ENCODE data around the gene AKAP17A.
A peak's percentile ranks its signal among the peaks of the same experiment; 100 is the strongest.
"Not testable (repeated sequence)": the region's sequence is repeated elsewhere in the genome, so short reads cannot be mapped to it uniquely, and the experiment has no call there.

Gene AKAP17A

GRCh38 chrX:1609311-1609710 lies 17.9 kb downstream of the AKAP17A start:
- no peak for DNase-seq (ENCODE audit: low spot score)

GRCh38 chrX:1609762-1610161 lies 18.4 kb downstream of the AKAP17A start:
- DNase-seq (ENCODE audit: low spot score) = no peak

GRCh38 chrX:1610166-1610565 lies 18.8 kb downstream of the AKAP17A start:
- no peak for DNase-seq (ENCODE audit: low spot score)

GRCh38 chrX:1610736-1611135 lies 19.3 kb downstream of the AKAP17A start:
- DNase-seq (ENCODE audit: low spot score) = no peak

GRCh38 chrX:1612641-1613286 lies 21.4 kb downstream of the AKAP17A start:
- no peak for DNase-seq (ENCODE audit: low spot score)

- no peak for DNase-seq (ENCODE audit: low spot score)
Measured at GRCh38 chrX:1614927-1615326, 23.5 kb downstream of the AKAP17A start, which contains the start of gene ASMT. Gene ASMT, plus strand, starts transcription at chrX:1615059. Its CDS starts 141 bp downstream, at chrX:1615200.

- no peak for DNase-seq (ENCODE audit: low spot score)
Measured at GRCh38 chrX:1618689-1619088, 27.3 kb downstream of the AKAP17A start.

- no peak for DNase-seq (ENCODE audit: low spot score)
Measured at GRCh38 chrX:1623691-1624090, 32.3 kb downstream of the AKAP17A start.

- not testable (repeated sequence) for DNase-seq (ENCODE audit: low spot score)
Measured at GRCh38 chrX:1624158-1624860, 32.9 kb downstream of the AKAP17A start.

- DNase-seq (ENCODE audit: low spot score) = not testable (repeated sequence)
Measured at GRCh38 chrX:1624861-1625215, 33.4 kb downstream of the AKAP17A start.

- no peak for DNase-seq (ENCODE audit: low spot score)
Measured at GRCh38 chrX:1629244-1629643, 37.8 kb downstream of the AKAP17A start.

- DNase-seq (ENCODE audit: low spot score) = no peak
Measured at GRCh38 chrX:1646009-1646408, 54.6 kb downstream of the AKAP17A start.

- DNase-seq (ENCODE audit: low spot score) = peak; percentile 17
Measured at GRCh38 chrX:1649621-1650020, 58.2 kb downstream of the AKAP17A start.
